GM12891 (cell line): ENCODE results near the gene CUL1.

Source experiments
- PAX5 ChIP-seq: IDR thresholded peaks from 2 replicates; pipeline ENCODE4 v1.6.1; 2011; ENCODE audit warnings: low read length, moderate library complexity, mild to moderate bottlenecking; ENCODE audit not compliant: insufficient read depth, severe bottlenecking
- POLR2A ChIP-seq: IDR thresholded peaks from 2 replicates; pipeline ENCODE4 v1.6.1; 2011; ENCODE audit warnings: low read depth, low read length, control low read depth
- POLR2AphosphoS5 ChIP-seq: IDR thresholded peaks from 2 replicates; pipeline ENCODE4 v1.6.1; 2011; ENCODE audit warnings: low read depth, low read length, control low read depth
- POU2F2 ChIP-seq: IDR thresholded peaks from 2 replicates; pipeline ENCODE4 v1.6.1; 2011; ENCODE audit warnings: low read depth, mild to moderate bottlenecking, control low read depth, low read length, moderate library complexity
- SPI1 ChIP-seq: IDR thresholded peaks from 2 replicates; pipeline ENCODE4 v1.6.1; 2011; ENCODE audit warnings: low read depth, low read length, control low read depth
- TAF1 ChIP-seq: IDR thresholded peaks from 2 replicates; pipeline ENCODE4 v1.6.1; 2011; ENCODE audit warnings: low read depth, low read length, control low read depth

DNA sequence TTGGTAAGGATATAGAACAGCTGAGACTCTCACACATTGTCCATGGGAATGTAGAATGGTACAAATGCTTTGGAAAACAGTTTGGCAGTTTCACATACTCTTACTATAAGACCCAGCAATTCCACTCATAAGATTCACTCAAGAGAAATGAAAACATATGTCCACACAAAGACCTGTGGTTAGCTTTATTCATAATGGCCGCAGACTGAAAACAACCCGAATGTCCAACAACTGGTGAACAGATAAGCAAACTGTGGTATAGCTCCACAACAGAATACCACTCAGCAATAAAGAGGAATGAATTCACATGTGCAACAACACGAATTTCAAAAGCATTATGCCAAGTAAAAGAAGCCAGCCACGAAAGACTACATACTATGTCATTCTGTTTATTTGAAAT, 33.5 kb upstream of the CUL1 start:
- no peak for TF ChIP-seq TAF1
- TF ChIP-seq POLR2A, result no peak
- TF ChIP-seq POLR2AphosphoS5, result no peak
- TF ChIP-seq SPI1, result no peak
- no peak for TF ChIP-seq POU2F2
- TF ChIP-seq PAX5, result no peak
